Caco-2 (cell line): ENCODE measurements around the gene LMNB1. TPM values are rescaled to one million over a fixed set of nuclear protein-coding genes. Genes with fewer than 3 reads are reported as not detected.

Source experiments
- BruUV-seq: library from RNA; stranded (reverse); fragments of 400-500 nt; replicated peaks from 2 replicates; lab custom pipeline; 2021; lab: Mats Ljungman, UMichigan
- CTCF ChIA-PET: fragments of 300-600 bp; sonication (Branson Sonifier 250); formaldehyde crosslinking; loops from one replicate; lab custom pipeline; 2022; ENCODE audit warnings: antibody characterized with exemption; lab: Charles Lee
- POLR2A ChIA-PET: fragments of 300-600 bp; sonication (Branson Sonifier 250); formaldehyde crosslinking; loops from one replicate; lab custom pipeline; 2022; ENCODE audit warnings: antibody characterized with exemption; lab: Charles Lee
- DNase-seq, 2 experiments: peaks; one replicate each; pipeline versions ENCODE4 v3.0.0 to v3.0.0-alpha.2; 2020 to 2022
- H3K27me3 ChIP-seq: replicated peaks from 2 replicates; pipeline ENCODE4 v1.6.0; 2011; ENCODE audit warnings: low read length; ENCODE audit not compliant: control insufficient read depth, insufficient read depth
- H3K36me3 ChIP-seq: 2 replicates; pipeline ENCODE4 v1.5.1; 2011; ENCODE audit warnings: low read length; ENCODE audit not compliant: control insufficient read depth, insufficient read depth
- H3K4me1 ChIP-seq: fragments of 250-450 bp; sonication (Bioruptor Pico); 2 replicates; pipeline ENCODE4 v1.5.1; 2020; ENCODE audit warnings: mild to moderate bottlenecking
- H3K4me3 ChIP-seq: 2 replicates; pipeline ENCODE4 v1.5.1; 2011; ENCODE audit warnings: low read depth, mild to moderate bottlenecking, control low read depth, low read length
- H3K9me3 ChIP-seq: fragments of 250-450 bp; sonication (Bioruptor Pico); 2 replicates; pipeline ENCODE4 v1.5.1; 2020; ENCODE audit warnings: mild to moderate bottlenecking, moderate library complexity
- H3K27ac Mint-ChIP-seq: one replicate; pipeline ENCODE4 v1.8.0; 2022; ENCODE audit warnings: mixed read lengths; ENCODE audit not compliant: unreplicated experiment
- H3K27me3 Mint-ChIP-seq: one replicate; pipeline ENCODE4 v1.8.0; 2022; ENCODE audit warnings: mixed read lengths; ENCODE audit not compliant: insufficient read depth, unreplicated experiment
- H3K36me3 Mint-ChIP-seq: one replicate; pipeline ENCODE4 v1.8.0; 2022; ENCODE audit warnings: mild to moderate bottlenecking, mixed read lengths; ENCODE audit not compliant: insufficient read depth, unreplicated experiment
- H3K4me1 Mint-ChIP-seq: one replicate; pipeline ENCODE4 v1.8.0; 2022; ENCODE audit warnings: low read depth, mixed read lengths; ENCODE audit not compliant: unreplicated experiment
- H3K4me3 Mint-ChIP-seq: one replicate; pipeline ENCODE4 v1.8.0; 2022; ENCODE audit warnings: mild to moderate bottlenecking, moderate library complexity, mixed read lengths; ENCODE audit not compliant: unreplicated experiment
- H3K9me3 Mint-ChIP-seq: one replicate; pipeline ENCODE4 v1.8.0; 2022; ENCODE audit warnings: mixed read lengths; ENCODE audit not compliant: unreplicated experiment
- intact Hi-C: fragments of 100-400 bp; cut with micrococcal nuclease; formaldehyde crosslinking; loops from one replicate; pipeline ENCODE4 v1.10.0; 2022; ENCODE audit not compliant: unreplicated experiment
- total RNA-seq: library from RNA; stranded (reverse); gene quantifications from 2 replicates; pipeline ENCODE4 v1.2.3, GENCODE V29; 2022
- TF ChIP-seq, protein P1 (sequence below), 2 experiments: fragments of 200-600 bp in 1 of 2; IDR thresholded peaks; 1 replicate in 1 of 2; 2 replicates in 1 of 2; pipeline versions ENCODE4 v1.5.1 to v1.8.0; 2011 to 2022; ENCODE audit warnings: antibody characterized with exemption in 1 of 2, control low read depth in 1 of 2, inconsistent platforms in 1 of 2, low read depth in 1 of 2, low read length in 1 of 2, mild to moderate bottlenecking in 1 of 2, moderate library complexity in 1 of 2; ENCODE audit not compliant: insufficient read depth in 1 of 2, severe bottlenecking in 1 of 2, unreplicated experiment in 1 of 2

Gene LMNB1
- total RNA-seq, 1 experiment from 2014 or later: 152 TPM

- no peaks in the 10 kb centered on the region for H3K4me1 ChIP-seq
- BruUV-seq: no TSS peak
- POLR2A ChIA-PET: no interaction called here
- no peak for DNase-seq
- CTCF ChIA-PET: no interaction called here
- intact Hi-C loops: no loop called here
- H3K27ac Mint-ChIP-seq: no peak overlapping the region
- no peaks in the 10 kb centered on the region for H3K36me3 Mint-ChIP-seq
- TF ChIP-seq, protein P1, sequence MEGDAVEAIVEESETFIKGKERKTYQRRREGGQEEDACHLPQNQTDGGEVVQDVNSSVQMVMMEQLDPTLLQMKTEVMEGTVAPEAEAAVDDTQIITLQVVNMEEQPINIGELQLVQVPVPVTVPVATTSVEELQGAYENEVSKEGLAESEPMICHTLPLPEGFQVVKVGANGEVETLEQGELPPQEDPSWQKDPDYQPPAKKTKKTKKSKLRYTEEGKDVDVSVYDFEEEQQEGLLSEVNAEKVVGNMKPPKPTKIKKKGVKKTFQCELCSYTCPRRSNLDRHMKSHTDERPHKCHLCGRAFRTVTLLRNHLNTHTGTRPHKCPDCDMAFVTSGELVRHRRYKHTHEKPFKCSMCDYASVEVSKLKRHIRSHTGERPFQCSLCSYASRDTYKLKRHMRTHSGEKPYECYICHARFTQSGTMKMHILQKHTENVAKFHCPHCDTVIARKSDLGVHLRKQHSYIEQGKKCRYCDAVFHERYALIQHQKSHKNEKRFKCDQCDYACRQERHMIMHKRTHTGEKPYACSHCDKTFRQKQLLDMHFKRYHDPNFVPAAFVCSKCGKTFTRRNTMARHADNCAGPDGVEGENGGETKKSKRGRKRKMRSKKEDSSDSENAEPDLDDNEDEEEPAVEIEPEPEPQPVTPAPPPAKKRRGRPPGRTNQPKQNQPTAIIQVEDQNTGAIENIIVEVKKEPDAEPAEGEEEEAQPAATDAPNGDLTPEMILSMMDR (IDR thresholded peaks at IDR 0.05; ENCODE audit: insufficient read depth in 1 of 2, low read depth in 1 of 2, low read length in 1 of 2, severe bottlenecking in 1 of 2, unreplicated experiment in 1 of 2): no peak
- H3K27me3 Mint-ChIP-seq: no peaks in the 10 kb centered on the region
- H3K4me3 ChIP-seq: no peak overlapping the region
- H3K9me3 Mint-ChIP-seq: no peaks in the 10 kb centered on the region
- H3K27me3 ChIP-seq: no peaks in the 10 kb centered on the region
- no peaks in the 10 kb centered on the region for H3K9me3 ChIP-seq
- no peak overlapping the region for H3K4me3 Mint-ChIP-seq
- no peaks in the 10 kb centered on the region for H3K4me1 Mint-ChIP-seq
- no peaks in the 10 kb centered on the region for H3K36me3 ChIP-seq
Measured at GRCh38 chr5:126884269-126884819, 107.4 kb downstream of the LMNB1 start.

Other genes starting within 250 kb of the LMNB1 start
- 192 and 204 TPM in 2 replicates for gene ALDH7A1, start 181.9 kb upstream of the LMNB1 start, total RNA-seq
- 38.7 and 41.3 TPM in 2 replicates for gene PHAX, start 176.2 kb upstream of the LMNB1 start, total RNA-seq